ENCODE measurements around the gene DGKD. TPM values are rescaled to one million over a fixed set of nuclear protein-coding genes. Genes with fewer than 3 reads are reported as not detected.
A peak's percentile ranks its signal among the peaks of the same experiment; 100 is the strongest.

DGKD gene
- polyA plus RNA-seq, 3 donors = 14.5 to 67.5 (median 16.6) TPM

GRCh38 chr2:233485726-233486125, 131.4 kb downstream of the DGKD start:
- H3K79me2 ChIP-seq (ENCODE audit: insufficient read depth, low read length) = no peaks in the 10 kb centered on the region
- Mint-ChIP-seq H3K9me3 (peaks cover 0 to 2% (median 0%) of the 10 kb centered on the region in 7 donors), H3K36me3 (peaks cover 56 to 81% of the 10 kb centered on the region in 2 donors), H3K27me3 (ENCODE audit: low read depth in 3 of 3) (peaks cover 0 to 2% (median 0%) of the 10 kb centered on the region in 3 donors), H3K4me3 (no peak overlapping the region), H3K4me1 (no peaks in the 10 kb centered on the region), H3K27ac (no peak overlapping the region)
- no peak overlapping the region for H3K4me3 ChIP-seq (replicated peaks in 1 of 3; ENCODE audit: low read depth in 2 of 3, low read length in 3 of 3)
- H3K27ac ChIP-seq (ENCODE audit: low read depth in 1 of 2, low read length in 2 of 2) = no peak overlapping the region
- no peak for TF ChIP-seq CTCF (IDR thresholded peaks at IDR 0.05)
- no peaks in the 10 kb centered on the region for H3K9me3 ChIP-seq (replicated peaks in 1 of 2; ENCODE audit: control insufficient read depth in 1 of 2, insufficient read depth in 1 of 2, low read length in 2 of 2)
- intact Hi-C loops (cut with micrococcal nuclease) = no loop called here
- H3K4me2 ChIP-seq (replicated peaks; ENCODE audit: extremely low read depth, low read length, poor library complexity, severe bottlenecking) = no peak overlapping the region
- no peaks in the 10 kb centered on the region for H4K20me1 ChIP-seq (ENCODE audit: insufficient read depth, low read length)
- no peak overlapping the region for H3K9ac ChIP-seq (ENCODE audit: insufficient read depth, low read length, poor library complexity, severe bottlenecking)
- WGBS (ENCODE audit: insufficient coverage) = 96% methylated on average over 11 of the region's 15 CpGs
- no peak for DNase-seq
- no peak overlapping the region for H2AFZ ChIP-seq (ENCODE audit: insufficient read depth, low read depth, low read length, poor library complexity, severe bottlenecking)
- H3K36me3 ChIP-seq (replicated peaks in 1 of 2; ENCODE audit: control insufficient read depth in 1 of 2, insufficient read depth in 2 of 2, low read length in 2 of 2) = peaks cover 18 to 82% of the 10 kb centered on the region in 2 donors
- H3K27me3 ChIP-seq (ENCODE audit: control insufficient read depth in 2 of 2, insufficient read depth in 2 of 2, low read length in 2 of 2) = no peaks in the 10 kb centered on the region
- H3K4me1 ChIP-seq (ENCODE audit: control insufficient read depth in 1 of 2, insufficient read depth in 2 of 2, low read length in 2 of 2) = no peaks in the 10 kb centered on the region

- intact Hi-C loops (cut with micrococcal nuclease) = no loop called here
These were observed 132.1 kb downstream of the DGKD start for GRCh38 chr2:233486357-233486756.

More at GRCh38 chr2:233486357-233486756, 132.1 kb downstream of the DGKD start:
- no peaks in the 10 kb centered on the region for H3K27me3 ChIP-seq (ENCODE audit: control insufficient read depth in 2 of 2, insufficient read depth in 2 of 2, low read length in 2 of 2)
- Mint-ChIP-seq H3K27me3 (ENCODE audit: low read depth in 3 of 3) (peaks cover 0 to 2% (median 0%) of the 10 kb centered on the region in 3 donors), H3K4me3 (no peak overlapping the region), H3K27ac (peak overlapping the region in 1 of 7 donors; percentile 50), H3K36me3 (peaks cover 55 to 84% of the 10 kb centered on the region in 2 donors), H3K9me3 (peaks cover 0 to 2% (median 0%) of the 10 kb centered on the region in 7 donors), H3K4me1 (no peaks in the 10 kb centered on the region)
- H3K4me3 ChIP-seq (replicated peaks in 1 of 3; ENCODE audit: low read depth in 2 of 3, low read length in 3 of 3) = no peak overlapping the region
- H3K79me2 ChIP-seq (ENCODE audit: insufficient read depth, low read length) = no peaks in the 10 kb centered on the region
- no peak for TF ChIP-seq CTCF (IDR thresholded peaks at IDR 0.05)
- H2AFZ ChIP-seq (ENCODE audit: insufficient read depth, low read depth, low read length, poor library complexity, severe bottlenecking) = no peak overlapping the region
- no peaks in the 10 kb centered on the region for H4K20me1 ChIP-seq (ENCODE audit: insufficient read depth, low read length)
- DNase-seq = no peak
- peaks cover 22 to 83% of the 10 kb centered on the region in 2 donors for H3K36me3 ChIP-seq (replicated peaks in 1 of 2; ENCODE audit: control insufficient read depth in 1 of 2, insufficient read depth in 2 of 2, low read length in 2 of 2)
- H3K4me2 ChIP-seq (replicated peaks; ENCODE audit: extremely low read depth, low read length, poor library complexity, severe bottlenecking) = no peak overlapping the region
- no peak overlapping the region for H3K27ac ChIP-seq (ENCODE audit: low read depth in 1 of 2, low read length in 2 of 2)
- 93% methylated on average over 4 of the region's 4 CpGs for WGBS (ENCODE audit: insufficient coverage)
- H3K9me3 ChIP-seq (replicated peaks in 1 of 2; ENCODE audit: control insufficient read depth in 1 of 2, insufficient read depth in 1 of 2, low read length in 2 of 2) = no peaks in the 10 kb centered on the region
- H3K4me1 ChIP-seq (ENCODE audit: control insufficient read depth in 1 of 2, insufficient read depth in 2 of 2, low read length in 2 of 2) = no peaks in the 10 kb centered on the region
- H3K9ac ChIP-seq (ENCODE audit: insufficient read depth, low read length, poor library complexity, severe bottlenecking) = no peak overlapping the region
